ENCODE results near the gene CSKMT.

GRCh38 chr11:62622476-62623089 is 42.5 kb upstream of the CSKMT start:
- TF ChIP-seq CTCF (IDR thresholded peaks at IDR 0.05) (no peak), EP300 (IDR thresholded peaks at IDR 0.05) (no peak), POLR2AphosphoS5 (IDR thresholded peaks at IDR 0.05) (no peak), POLR2A (IDR thresholded peaks at IDR 0.05) (no peak)
